B cell (primary cell): Measurements from ENCODE around the gene LMAN1L. TPM values are rescaled to one million over a fixed set of nuclear protein-coding genes. Genes with fewer than 3 reads are reported as not detected.

Experiments
- ATAC-seq: fragments of 200-7000 bp; cut with Tn5 transposase; one replicate; pipeline ENCODE4 v1.10.0; 2021; ENCODE audit warnings: low read depth, mild to moderate bottlenecking, moderate number of reproducible peaks, moderate library complexity
- CTCF ChIA-PET: fragments of 350-600 bp; sonication (Branson Sonifier 250); formaldehyde crosslinking; loops from one replicate; lab custom pipeline; 2021; ENCODE audit warnings: antibody characterized with exemption, inconsistent platforms; lab: Charles Lee
- POLR2A ChIA-PET: fragments of 350-600 bp; sonication (Branson Sonifier 250); formaldehyde crosslinking; loops from one replicate; lab custom pipeline; 2021; ENCODE audit warnings: antibody characterized with exemption; lab: Charles Lee
- DNase-seq: peaks from one replicate; pipeline ENCODE4 v3.0.0; 2013
- H2AFZ ChIP-seq: 2 replicates; pipeline ENCODE4 v1.6.1; 2012; ENCODE audit warnings: mild to moderate bottlenecking, low read depth, low read length; ENCODE audit not compliant: insufficient read depth, poor library complexity, severe bottlenecking
- H3K27ac ChIP-seq, 2 donors: 1 replicate in 1 of 2; 2 replicates in 1 of 2; pipeline ENCODE4 v1.5.1; 2012 to 2013; ENCODE audit warnings: low read length in 2 of 2, mild to moderate bottlenecking in 2 of 2, moderate library complexity in 1 of 2
- H3K27me3 ChIP-seq, 4 experiments: fragments of 200-600 bp in 1 of 4; sonication (generic) in 1 of 4; replicated peaks in 1 of 4; 1 replicate in 2 of 4; 2 replicates in 2 of 4; pipeline versions ENCODE4 v1.6.1 to v1.7.0; 2013 to 2016; ENCODE audit warnings: low read length in 3 of 4, mild to moderate bottlenecking in 2 of 4, mixed read lengths in 1 of 4, moderate library complexity in 1 of 4; ENCODE audit not compliant: insufficient read depth in 4 of 4, control insufficient read depth in 3 of 4; ENCODE audit errors: control extremely low read depth in 1 of 4
- H3K36me3 ChIP-seq, 2 experiments: replicated peaks in 1 of 2; 1 replicate in 1 of 2; 2 replicates in 1 of 2; pipeline versions ENCODE4 v1.6.1 to v1.7.1; 2013; ENCODE audit warnings: low read length in 1 of 2; ENCODE audit not compliant: insufficient read depth in 2 of 2, control insufficient read depth in 1 of 2; ENCODE audit errors: control extremely low read depth in 1 of 2, extremely low read depth in 1 of 2
- H3K4me1 ChIP-seq, 2 donors: fragments of 200-600 bp in 1 of 2; sonication (generic) in 1 of 2; 1 replicate in 1 of 2; 2 replicates in 1 of 2; pipeline versions ENCODE4 v1.5.1 to v1.6.1; 2013 to 2017; ENCODE audit warnings: low read length in 2 of 2; ENCODE audit not compliant: control insufficient read depth in 2 of 2, insufficient read depth in 2 of 2
- H3K4me2 ChIP-seq: replicated peaks from 2 replicates; pipeline ENCODE3; 2012; ENCODE audit warnings: mild to moderate bottlenecking, low read depth, low read length; ENCODE audit not compliant: poor library complexity, severe bottlenecking
- H3K4me3 ChIP-seq, 5 experiments: fragments of 200-600 bp in 1 of 5; sonication (generic) in 1 of 5; 1 replicate in 3 of 5; 2 replicates in 2 of 5; pipeline versions ENCODE4 v1.5.1 to v1.7.0; 2011 to 2016; ENCODE audit warnings: low read length in 4 of 5, mild to moderate bottlenecking in 4 of 5, low read depth in 2 of 5, control low read depth in 1 of 5, moderate library complexity in 1 of 5; ENCODE audit not compliant: insufficient read depth in 1 of 5; ENCODE audit errors: control extremely low read depth in 1 of 5, extremely low read depth in 1 of 5
- H3K79me2 ChIP-seq: fragments of 200-600 bp; sonication (generic); one replicate; pipeline ENCODE4 v1.6.0; 2016; ENCODE audit warnings: low read length; ENCODE audit not compliant: control insufficient read depth, insufficient read depth
- H3K9ac ChIP-seq: fragments of 200-600 bp; sonication (generic); 2 replicates; pipeline ENCODE4 v1.6.1; 2017; ENCODE audit warnings: mild to moderate bottlenecking, low read length, moderate library complexity
- H3K9me3 ChIP-seq, 3 donors: one replicate each; pipeline versions ENCODE4 v1.6.1 to v1.7.1; 2013; ENCODE audit warnings: low read length in 2 of 3; ENCODE audit not compliant: control insufficient read depth in 2 of 3, insufficient read depth in 1 of 3; ENCODE audit errors: control extremely low read depth in 1 of 3
- H4K20me1 ChIP-seq: 2 replicates; pipeline ENCODE4 v1.6.0; 2012; ENCODE audit warnings: mild to moderate bottlenecking, low read length; ENCODE audit not compliant: insufficient read depth, control insufficient read depth, poor library complexity, severe bottlenecking
- H3K27ac Mint-ChIP-seq: one replicate; pipeline ENCODE4 v1.8.0; 2021; ENCODE audit warnings: mixed read lengths
- H3K27me3 Mint-ChIP-seq: one replicate; pipeline ENCODE4 v1.8.0; 2021; ENCODE audit warnings: mixed read lengths
- H3K4me1 Mint-ChIP-seq: one replicate; pipeline ENCODE4 v1.8.0; 2021; ENCODE audit warnings: mixed read lengths
- H3K4me3 Mint-ChIP-seq: one replicate; pipeline ENCODE4 v1.8.0; 2021; ENCODE audit warnings: mixed read lengths
- H3K9me3 Mint-ChIP-seq: one replicate; pipeline ENCODE4 v1.8.0; 2022; ENCODE audit warnings: mixed read lengths; ENCODE audit not compliant: insufficient read depth
- CTCF ChIP-seq: fragments of 200-600 bp; IDR thresholded peaks from one replicate; pipeline ENCODE4 v1.8.0; 2022; ENCODE audit warnings: antibody characterized with exemption, mild to moderate bottlenecking
- EZH2 ChIP-seq: IDR thresholded peaks from 2 replicates; pipeline ENCODE4 v1.6.1; 2012; ENCODE audit warnings: borderline replicate concordance, low read depth, mild to moderate bottlenecking, moderate library complexity, low read length; ENCODE audit not compliant: insufficient read depth, poor library complexity, severe bottlenecking
- WGBS: methylation state at CpG from one replicate; pipeline ENCODE4 v1.1.5; 2013; ENCODE audit warnings: missing lambda C conversion rate; ENCODE audit not compliant: insufficient coverage; 5-methylcytosine and 5-hydroxymethylcytosine counted together
- intact Hi-C: fragments of 100-400 bp; cut with micrococcal nuclease; formaldehyde crosslinking; loops from one replicate; pipeline ENCODE4 v1.10.0; 2022
- polyA plus RNA-seq: library from polyadenylated mRNA; depleted of rRNA; stranded (reverse); fragments of >200 nt; gene quantifications from 2 replicates; pipeline ENCODE4 v1.2.3, GENCODE V29; 2012
- total RNA-seq, 2 donors: library from RNA; stranded (reverse); fragments of 120-200 nt in 1 of 2; gene quantifications; 1 replicate in 1 of 2; 2 replicates in 1 of 2; pipeline versions ENCODE4 v1.2.3 to v1.2.4, GENCODE V29; 2013 to 2022

LMAN1L gene
- total and polyA plus RNA-seq, 2 donors (not counting 1 experiment from before 2014, with no cell fraction given) = 0.60 to 1.1 TPM

- peaks cover 67 to 84% of the 10 kb centered on the region in 2 donors for H3K4me1 ChIP-seq
- H3K9me3 ChIP-seq = peaks cover 0 to 6% (median 0%) of the 10 kb centered on the region in 3 donors
- peaks cover 0 to 5% of the 10 kb centered on the region in 2 experiments for H3K36me3 ChIP-seq
- peaks cover 4% of the 10 kb centered on the region for H4K20me1 ChIP-seq
- peak within 1 kb of the TSS; percentile 97 for H3K4me2 ChIP-seq
- H3K27me3 Mint-ChIP-seq = no peaks in the 10 kb centered on the region
- H3K4me1 Mint-ChIP-seq = peaks cover 85% of the 10 kb centered on the region
- peaks cover 67% of the 10 kb centered on the region for H3K79me2 ChIP-seq
- H3K9ac ChIP-seq = peak within 1 kb of the TSS; percentile 84
- no peaks in the 10 kb centered on the region for H3K9me3 Mint-ChIP-seq
- peak within 1 kb of the TSS; percentile 98 for H3K27ac Mint-ChIP-seq
- TF ChIP-seq CTCF (peak; percentile 59), EZH2 (no peak)
- H3K27me3 ChIP-seq = no peaks in the 10 kb centered on the region
- H3K4me3 Mint-ChIP-seq = peak within 1 kb of the TSS; percentile 93
- ChIA-PET POLR2A (interaction anchor here (1.6 to 15.2 kb wide), 3 partner anchors 10 to 385 kb away, joined by 4 to 572 read pairs (median 11); no protein-coding TSS in a partner anchor), CTCF (interaction anchor here (0.9 to 37.1 kb wide), 5 partner anchors 2 to 163 kb away, joined by 3 to 2548 read pairs (median 596); partner anchors contain the start of genes CSK and LMAN1L)
- peak within 1 kb of the TSS; percentile 86 to 99 (median 93) for H3K4me3 ChIP-seq
- DNase-seq (peak; percentile 91), ATAC-seq (peak; percentile 53)
- H2AFZ ChIP-seq = peak within 1 kb of the TSS; percentile 12
- H3K27ac ChIP-seq = peak within 1 kb of the TSS; percentile 91 to 99
- under 1% methylated on average over 74 of the region's 74 CpGs for WGBS
- intact Hi-C loops = loop anchor here (1.0 to 10.0 kb wide), 3 partner anchors 10 to 347 kb away; partner anchors contain the start of gene SEMA7A
Observed at GRCh38 chr15:74781431-74782258, 31.0 kb upstream of the LMAN1L start, which contains the start of gene CSK. TSS of gene CSK (plus strand) at chr15:74782080. CDS start at chr15:74798298, 16,218 bp downstream.
